DND-41 (cell line): ENCODE data around the gene MRPL42.

Experiments
- ATAC-seq: fragments of 200-7000 bp; cut with Tn5 transposase; 3 replicates; pipeline ENCODE4 v1.9.1; 2021; ENCODE audit warnings: low read depth; ENCODE audit not compliant: insufficient read depth
- DNase-seq: peaks from one replicate; pipeline ENCODE4 v3.0.0-alpha.2; 2020
- H2AFZ ChIP-seq: 2 replicates; pipeline ENCODE4 v1.6.0; 2012; ENCODE audit warnings: low read depth, low read length
- H3K27ac ChIP-seq: 2 replicates; pipeline ENCODE4 v1.5.1; 2012; ENCODE audit warnings: low read length, inconsistent platforms
- H3K27me3 ChIP-seq: fragments of 200-600 bp; sonication (generic); 2 replicates; pipeline ENCODE4 v1.6.0; 2012; ENCODE audit warnings: low read length, mild to moderate bottlenecking, inconsistent platforms; ENCODE audit not compliant: insufficient read depth, poor library complexity
- H3K36me3 ChIP-seq: 2 replicates; pipeline ENCODE4 v1.5.1; 2012; ENCODE audit warnings: low read length, inconsistent platforms; ENCODE audit not compliant: insufficient read depth
- H3K4me1 ChIP-seq: 2 replicates; pipeline ENCODE4 v1.5.1; 2012; ENCODE audit warnings: mild to moderate bottlenecking, low read length; ENCODE audit not compliant: insufficient read depth
- H3K4me2 ChIP-seq: 2 replicates; pipeline ENCODE4 v1.6.0; 2012; ENCODE audit warnings: mild to moderate bottlenecking, moderate library complexity, low read length, inconsistent platforms; ENCODE audit not compliant: insufficient read depth
- H3K4me3 ChIP-seq, 2 experiments: fragments of 200-600 bp in 1 of 2; shearing (Covaris generic) in 1 of 2; 2 replicates each; pipeline ENCODE4 v1.5.1; 2012 to 2016; ENCODE audit warnings: inconsistent platforms in 2 of 2, low read length in 2 of 2, mild to moderate bottlenecking in 2 of 2, low read depth in 1 of 2, moderate library complexity in 1 of 2
- H3K79me2 ChIP-seq: 2 replicates; pipeline ENCODE4 v1.6.0; 2012; ENCODE audit warnings: low read length, inconsistent platforms; ENCODE audit not compliant: insufficient read depth
- H3K9ac ChIP-seq: 2 replicates; pipeline ENCODE4 v1.6.0; 2012; ENCODE audit warnings: low read depth, mild to moderate bottlenecking, inconsistent platforms, low read length, moderate library complexity
- H3K9me3 ChIP-seq: 2 replicates; pipeline ENCODE4 v1.5.1; 2012; ENCODE audit warnings: low read length, moderate library complexity, mild to moderate bottlenecking, inconsistent platforms; ENCODE audit not compliant: insufficient read depth, severe bottlenecking
- H4K20me1 ChIP-seq: 2 replicates; pipeline ENCODE4 v1.6.0; 2012; ENCODE audit warnings: low read length; ENCODE audit not compliant: insufficient read depth
- EZH2 ChIP-seq: IDR thresholded peaks from 3 replicates; pipeline ENCODE4 v1.6.1; 2012; ENCODE audit warnings: borderline replicate concordance, low read depth, mild to moderate bottlenecking, moderate library complexity, low read length, inconsistent platforms; ENCODE audit not compliant: severe bottlenecking
- TF ChIP-seq, protein P1 (sequence below): IDR thresholded peaks from 2 replicates; pipeline ENCODE4 v1.5.1; 2012; ENCODE audit warnings: borderline replicate concordance, low read length, moderate library complexity, mild to moderate bottlenecking; ENCODE audit not compliant: poor library complexity, severe bottlenecking; ENCODE audit errors: extremely low read depth

MRPL42 gene

DNA sequence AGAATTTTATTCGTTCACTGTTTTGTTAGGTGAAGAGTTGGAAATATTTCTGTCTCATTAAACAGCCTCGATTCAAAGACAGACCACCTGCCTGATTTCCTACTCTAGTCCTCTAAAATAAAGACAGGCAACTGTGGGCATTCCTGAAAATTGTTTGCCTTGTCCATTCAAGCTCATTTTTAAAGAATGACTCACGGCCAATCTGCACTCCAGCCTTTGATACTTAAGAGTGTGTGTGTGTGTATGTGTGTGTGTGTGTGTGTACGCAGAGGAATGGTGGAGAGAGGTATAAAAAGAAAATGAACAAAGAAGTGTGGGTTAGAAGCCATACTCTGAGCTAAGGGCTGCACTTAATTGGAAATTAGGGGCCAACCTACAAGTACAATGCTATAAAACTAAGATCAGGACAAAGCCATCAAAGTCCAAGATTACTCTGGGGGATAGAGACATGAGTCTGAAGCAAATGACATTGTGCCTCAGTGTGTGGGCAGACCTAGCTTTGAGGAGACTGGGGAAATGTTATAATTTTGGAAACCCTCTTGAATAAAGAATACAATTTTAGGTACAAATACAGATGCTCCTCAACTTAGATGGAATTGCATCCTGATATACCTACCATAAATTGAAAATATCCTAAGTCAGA lies 59.6 kb downstream of the MRPL42 start:
- DNase-seq, result no peak

DNA sequence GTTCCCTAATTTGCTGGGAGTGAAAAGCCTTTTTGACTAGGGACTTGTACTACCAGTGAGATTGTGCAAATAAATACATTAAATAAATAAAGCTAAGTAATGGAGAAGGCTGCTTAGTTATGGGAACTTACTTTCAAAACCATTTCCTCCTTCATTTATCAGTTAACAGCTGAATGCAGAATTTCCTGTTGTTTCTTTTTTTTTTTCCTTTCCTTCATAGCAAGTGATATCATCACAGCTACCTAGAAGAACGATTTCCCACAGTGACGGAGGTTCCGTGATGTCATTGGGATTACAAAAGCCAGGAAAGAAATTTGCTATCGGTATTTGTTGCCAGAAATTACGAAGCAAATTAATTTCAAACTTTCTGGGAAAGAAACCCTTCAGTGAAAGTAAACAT lies 63.0 kb downstream of the MRPL42 start:
- Histone ChIP-seq H3K4me2 (peak overlapping the region; percentile 32), H3K27ac (peak overlapping the region; percentile 77), H3K27me3 (no peaks in the 10 kb centered on the region), H4K20me1 (no peaks in the 10 kb centered on the region), H3K36me3 (no peaks in the 10 kb centered on the region), H3K79me2 (no peaks in the 10 kb centered on the region), H3K4me1 (peaks cover 17% of the 10 kb centered on the region), H2AFZ (peak overlapping the region; percentile 70), H3K9me3 (no peaks in the 10 kb centered on the region), H3K4me3 (no peak overlapping the region), H3K9ac (peak overlapping the region; percentile 26)
- TF ChIP-seq, protein P1, sequence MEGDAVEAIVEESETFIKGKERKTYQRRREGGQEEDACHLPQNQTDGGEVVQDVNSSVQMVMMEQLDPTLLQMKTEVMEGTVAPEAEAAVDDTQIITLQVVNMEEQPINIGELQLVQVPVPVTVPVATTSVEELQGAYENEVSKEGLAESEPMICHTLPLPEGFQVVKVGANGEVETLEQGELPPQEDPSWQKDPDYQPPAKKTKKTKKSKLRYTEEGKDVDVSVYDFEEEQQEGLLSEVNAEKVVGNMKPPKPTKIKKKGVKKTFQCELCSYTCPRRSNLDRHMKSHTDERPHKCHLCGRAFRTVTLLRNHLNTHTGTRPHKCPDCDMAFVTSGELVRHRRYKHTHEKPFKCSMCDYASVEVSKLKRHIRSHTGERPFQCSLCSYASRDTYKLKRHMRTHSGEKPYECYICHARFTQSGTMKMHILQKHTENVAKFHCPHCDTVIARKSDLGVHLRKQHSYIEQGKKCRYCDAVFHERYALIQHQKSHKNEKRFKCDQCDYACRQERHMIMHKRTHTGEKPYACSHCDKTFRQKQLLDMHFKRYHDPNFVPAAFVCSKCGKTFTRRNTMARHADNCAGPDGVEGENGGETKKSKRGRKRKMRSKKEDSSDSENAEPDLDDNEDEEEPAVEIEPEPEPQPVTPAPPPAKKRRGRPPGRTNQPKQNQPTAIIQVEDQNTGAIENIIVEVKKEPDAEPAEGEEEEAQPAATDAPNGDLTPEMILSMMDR, result no peak
- no peak for TF ChIP-seq EZH2
- ATAC-seq (peak; percentile 56), DNase-seq (no peak)

More for the DNA sequence above, 59.6 kb downstream of the MRPL42 start:
- no peak for ATAC-seq
- no peak overlapping the region for H3K4me2 ChIP-seq
- H4K20me1 ChIP-seq, result no peaks in the 10 kb centered on the region
- H2AFZ ChIP-seq, result no peak overlapping the region
- TF ChIP-seq, protein P1, result no peak
- no peak for TF ChIP-seq EZH2
- H3K27me3 ChIP-seq, result no peaks in the 10 kb centered on the region
- H3K9me3 ChIP-seq, result no peaks in the 10 kb centered on the region
- H3K36me3 ChIP-seq, result no peaks in the 10 kb centered on the region
- H3K4me1 ChIP-seq, result peaks cover 17% of the 10 kb centered on the region
- H3K9ac ChIP-seq, result no peak overlapping the region
- no peak overlapping the region for H3K27ac ChIP-seq
- no peaks in the 10 kb centered on the region for H3K79me2 ChIP-seq
- no peak overlapping the region for H3K4me3 ChIP-seq

DNA sequence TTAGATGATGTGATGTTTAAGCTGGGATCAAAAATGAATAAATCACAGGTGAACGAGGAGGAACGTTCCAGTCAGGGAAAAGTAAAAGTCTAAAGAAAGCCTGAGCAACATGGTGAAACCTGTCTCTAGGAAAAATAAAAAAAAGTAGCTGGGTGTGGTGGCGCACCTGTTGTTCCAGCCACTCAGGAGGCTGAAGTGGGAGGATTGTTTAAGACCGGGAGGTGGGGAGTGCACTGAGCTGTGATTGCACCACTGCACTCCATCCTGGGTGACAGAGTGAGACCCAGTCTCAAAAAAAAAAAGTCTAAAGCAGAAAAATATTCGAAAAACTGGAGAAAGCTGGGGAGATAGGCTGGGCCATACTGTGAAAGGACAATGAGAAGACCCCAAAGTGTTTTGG lies 66.0 kb downstream of the MRPL42 start:
- Histone ChIP-seq H3K4me1 (peaks cover 17% of the 10 kb centered on the region), H3K27me3 (no peaks in the 10 kb centered on the region), H3K9ac (no peak overlapping the region), H3K36me3 (no peaks in the 10 kb centered on the region), H3K79me2 (no peaks in the 10 kb centered on the region), H3K9me3 (no peaks in the 10 kb centered on the region), H4K20me1 (no peaks in the 10 kb centered on the region), H3K27ac (no peak overlapping the region), H3K4me3 (no peak overlapping the region), H3K4me2 (no peak overlapping the region), H2AFZ (no peak overlapping the region)
- TF ChIP-seq EZH2, result no peak
- ATAC-seq, result no peak
- DNase-seq, result no peak

DNA sequence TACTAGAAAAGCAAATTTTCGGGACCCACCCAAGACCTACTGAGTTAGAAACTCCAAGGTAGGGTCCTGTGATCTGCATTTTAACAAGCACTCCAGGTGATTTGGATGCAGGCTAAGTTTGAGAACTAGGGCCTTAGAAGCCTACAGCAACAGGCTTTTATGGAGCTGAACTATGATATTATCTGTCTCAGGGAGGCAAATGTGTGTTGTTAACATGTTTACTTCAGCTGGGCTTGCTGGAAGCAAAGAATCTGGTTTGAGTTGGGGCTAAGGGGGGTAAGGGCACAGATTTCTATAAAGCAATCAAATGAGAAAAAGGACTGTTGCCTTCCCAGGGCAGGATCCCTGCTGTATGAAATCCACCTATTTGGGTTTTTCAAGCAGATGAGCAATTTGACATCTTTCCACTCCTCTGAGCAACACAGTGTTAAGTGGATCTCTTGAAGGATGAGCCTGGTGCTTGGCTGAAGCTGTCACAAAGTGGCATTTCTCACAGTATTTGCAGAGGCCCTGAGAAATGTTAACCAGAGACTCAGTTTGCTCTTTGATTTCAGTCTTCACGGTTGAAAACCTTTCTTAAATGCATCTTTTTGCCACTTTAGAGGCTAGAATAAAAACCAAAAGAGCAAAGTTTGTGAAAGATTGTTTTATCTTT lies 68.9 kb downstream of the MRPL42 start:
- Histone ChIP-seq H2AFZ (no peak overlapping the region), H3K4me2 (no peak overlapping the region), H3K27ac (no peak overlapping the region), H3K4me3 (no peak overlapping the region), H4K20me1 (no peaks in the 10 kb centered on the region), H3K9me3 (no peaks in the 10 kb centered on the region), H3K27me3 (no peaks in the 10 kb centered on the region), H3K79me2 (no peaks in the 10 kb centered on the region), H3K36me3 (no peaks in the 10 kb centered on the region), H3K9ac (no peak overlapping the region), H3K4me1 (no peaks in the 10 kb centered on the region)
- no peak for DNase-seq
- no peak for ATAC-seq
- TF ChIP-seq, protein P1, result no peak
- no peak for TF ChIP-seq EZH2
